GM23338 (cell line): ENCODE results near the gene NAAA. TPM values are rescaled to one million over a fixed set of nuclear protein-coding genes. Genes with fewer than 3 reads are reported as not detected.

Experiments
- ATAC-seq: fragments of 200-7000 bp; cut with Tn5 transposase; 3 replicates; pipeline ENCODE4 v1.9.1; 2020
- DNase-seq: peaks from one replicate; pipeline ENCODE4 v3.0.0-alpha.2; 2015; ENCODE audit warnings: low spot score
- H2AFZ ChIP-seq: fragments of 200-600 bp; sonication (generic); 2 replicates; pipeline ENCODE4 v1.8.0; 2016; ENCODE audit warnings: antibody characterized with exemption, mild to moderate bottlenecking, moderate library complexity
- H3F3A ChIP-seq: fragments of 200-600 bp; sonication (generic); replicated peaks from 2 replicates; pipeline ENCODE4 v1.8.0; 2017; ENCODE audit warnings: antibody characterized with exemption, mixed run types, low read depth
- H3K27ac ChIP-seq: fragments of 200-600 bp; sonication (generic); 2 replicates; pipeline ENCODE4 v1.6.1; 2016; ENCODE audit warnings: low read depth
- H3K27me3 ChIP-seq: fragments of 200-600 bp; sonication (generic); 2 replicates; pipeline ENCODE4 v1.8.0; 2016; ENCODE audit warnings: mild to moderate bottlenecking, mixed run types, moderate library complexity; ENCODE audit not compliant: insufficient read depth
- H3K36me3 ChIP-seq: fragments of 200-600 bp; sonication (generic); 2 replicates; pipeline ENCODE4 v1.8.0; 2016; ENCODE audit warnings: mild to moderate bottlenecking; ENCODE audit not compliant: insufficient read depth
- H3K4me1 ChIP-seq: fragments of 200-600 bp; sonication (generic); 2 replicates; pipeline ENCODE4 v1.8.0; 2016; ENCODE audit warnings: mild to moderate bottlenecking, moderate library complexity; ENCODE audit not compliant: insufficient read depth
- H3K4me2 ChIP-seq: fragments of 200-600 bp; sonication (generic); 2 replicates; pipeline ENCODE4 v1.7.1; 2017; ENCODE audit warnings: mixed run types
- H3K4me3 ChIP-seq: fragments of 200-600 bp; sonication (generic); 2 replicates; pipeline ENCODE4 v1.6.1; 2016; ENCODE audit warnings: mixed run types
- H3K79me2 ChIP-seq: fragments of 200-600 bp; sonication (generic); replicated peaks from 2 replicates; pipeline ENCODE4 v1.8.0; 2017; ENCODE audit warnings: mild to moderate bottlenecking; ENCODE audit not compliant: insufficient read depth
- H3K9me2 ChIP-seq: fragments of 200-600 bp; sonication (generic); 2 replicates; pipeline ENCODE4 v1.8.0; 2017; ENCODE audit not compliant: insufficient read depth
- H4K20me1 ChIP-seq: fragments of 200-600 bp; sonication (generic); replicated peaks from 2 replicates; pipeline ENCODE4 v1.8.0; 2017; ENCODE audit warnings: mild to moderate bottlenecking; ENCODE audit not compliant: insufficient read depth
- H3K27ac Mint-ChIP-seq: 2 replicates; pipeline ENCODE4 v1.8.0; 2020; ENCODE audit warnings: inconsistent platforms, mild to moderate bottlenecking, moderate library complexity, mixed read lengths
- H3K27me3 Mint-ChIP-seq: 3 replicates; pipeline ENCODE4 v1.8.0; 2022; ENCODE audit warnings: low read depth, mild to moderate bottlenecking, moderate library complexity, mixed read lengths, inconsistent platforms; ENCODE audit not compliant: insufficient read depth, poor library complexity
- H3K36me3 Mint-ChIP-seq: 3 replicates; pipeline ENCODE4 v1.8.0; 2021; ENCODE audit warnings: low read depth, mild to moderate bottlenecking, inconsistent platforms, moderate library complexity, mixed read lengths
- H3K4me1 Mint-ChIP-seq: 3 replicates; pipeline ENCODE4 v1.8.0; 2020; ENCODE audit warnings: mild to moderate bottlenecking, inconsistent platforms, mixed read lengths
- H3K4me3 Mint-ChIP-seq: 3 replicates; pipeline ENCODE4 v1.8.0; 2021; ENCODE audit warnings: moderate library complexity, mild to moderate bottlenecking, inconsistent platforms, mixed read lengths
- H3K9me3 Mint-ChIP-seq: 3 replicates; pipeline ENCODE4 v1.8.0; 2020; ENCODE audit warnings: moderate library complexity, mild to moderate bottlenecking, inconsistent platforms, mixed read lengths
- CREB1 ChIP-seq: fragments of 250-450 bp; sonication (Bioruptor Pico); IDR thresholded peaks from 2 replicates; pipeline ENCODE4 v1.5.0; 2020; ENCODE audit warnings: low read depth, mild to moderate bottlenecking, moderate library complexity
- CTCF ChIP-seq, 2 experiments: fragments of 200-600 bp in 1 of 2; sonication (generic) in 1 of 2; conservative IDR thresholded peaks; 2 replicates each; pipeline versions ENCODE4 v1.5.1 to v1.6.1; 2016 to 2017; ENCODE audit warnings: antibody characterized with exemption in 2 of 2, low read depth in 2 of 2, mild to moderate bottlenecking in 2 of 2, moderate library complexity in 1 of 2
- ETS1 ChIP-seq: IDR thresholded peaks from 2 replicates; pipeline ENCODE4 v1.6.1; 2016; ENCODE audit warnings: antibody characterized with exemption
- EZH2phosphoT487 ChIP-seq: fragments of 200-600 bp; sonication (generic); IDR thresholded peaks from one replicate; pipeline ENCODE4 v1.8.1; 2018; ENCODE audit warnings: antibody characterized with exemption; ENCODE audit not compliant: unreplicated experiment
- JUNB ChIP-seq: IDR thresholded peaks from one replicate; pipeline ENCODE4 v1.6.1; 2016; ENCODE audit warnings: antibody characterized with exemption; ENCODE audit not compliant: unreplicated experiment
- POLR2AphosphoS5 ChIP-seq: IDR thresholded peaks from 2 replicates; pipeline ENCODE4 v1.6.1; 2016; ENCODE audit warnings: antibody characterized with exemption, low read depth
- REST ChIP-seq: IDR thresholded peaks from one replicate; pipeline ENCODE4 v1.6.1; 2018; ENCODE audit warnings: antibody characterized with exemption; ENCODE audit not compliant: unreplicated experiment
- STAT1 ChIP-seq: IDR thresholded peaks from one replicate; pipeline ENCODE4 v1.6.1; 2016; ENCODE audit warnings: antibody characterized with exemption; ENCODE audit not compliant: unreplicated experiment
- ZNF114 ChIP-seq: fragments of 250-450 bp; sonication (Bioruptor Pico); IDR thresholded peaks from 2 replicates; pipeline ENCODE4 v1.5.0; 2020; ENCODE audit warnings: mild to moderate bottlenecking, moderate library complexity
- ZNF462 ChIP-seq: fragments of 250-450 bp; sonication (Bioruptor Pico); IDR thresholded peaks from 2 replicates; pipeline ENCODE4 v1.5.0; 2020; ENCODE audit warnings: mild to moderate bottlenecking, moderate library complexity
- polyA plus RNA-seq: library from polyadenylated mRNA; unstranded; fragments of >200 nt; fragmentation: Nextera tagmentation; extraction: Ambion mirVana; gene quantifications from 2 replicates; pipeline ENCODE4 v1.2.1, GENCODE V29; 2016
- total RNA-seq: library from RNA; depleted of rRNA; stranded (reverse); fragments of >200 nt; shearing (Covaris generic); gene quantifications from 2 replicates; pipeline ENCODE4 v1.2.3, GENCODE V29; 2014

NAAA gene
- total and polyA plus RNA-seq, 2 experiments from 2014 or later = 13.2 to 36.6 TPM

GRCh38 chr4:75907966-75908365 is 32.8 kb downstream of the NAAA start (continued):
- no peak for TF ChIP-seq POLR2AphosphoS5
- no peak for TF ChIP-seq CTCF (conservative IDR thresholded peaks at IDR 0.05; ENCODE audit: low read depth in 2 of 2)
- no peak for TF ChIP-seq JUNB

GRCh38 chr4:75904076-75904475 is 36.7 kb downstream of the NAAA start:
- Histone ChIP-seq H3F3A (no peaks in the 10 kb centered on the region), H3K79me2 (no peaks in the 10 kb centered on the region), H3K36me3 (no peaks in the 10 kb centered on the region), H3K4me2 (no peak overlapping the region), H3K4me1 (no peaks in the 10 kb centered on the region), H3K27ac (no peak overlapping the region), H4K20me1 (no peaks in the 10 kb centered on the region), H2AFZ (no peak overlapping the region; the same call in 1 of the 2 replicates), H3K4me3 (no peak overlapping the region), H3K9me2 (peaks cover 4% of the 10 kb centered on the region; the same call in 1 of the 2 replicates), H3K27me3 (no peaks in the 10 kb centered on the region)
- DNase-seq = no peak
- Mint-ChIP-seq H3K36me3 (peaks cover 5% of the 10 kb centered on the region; the same call in 2 of the 3 replicates), H3K4me3 (no peak overlapping the region), H3K27me3 (peaks cover 4% of the 10 kb centered on the region), H3K9me3 (peaks cover 9% of the 10 kb centered on the region), H3K4me1 (peaks cover 11% of the 10 kb centered on the region), H3K27ac (no peak overlapping the region)
- TF ChIP-seq EZH2phosphoT487 (no peak), ETS1 (no peak), CREB1 (CRISPR knock-in tag) (no peak), ZNF114 (CRISPR knock-in tag) (no peak), JUNB (no peak), REST (no peak), ZNF462 (CRISPR knock-in tag) (no peak), STAT1 (no peak), POLR2AphosphoS5 (no peak)
- no peak for ATAC-seq
